ENCODE measurements around the gene TMEM259. TPM values are rescaled to one million over a fixed set of nuclear protein-coding genes. Genes with fewer than 3 reads are reported as not detected.

TMEM259 gene
- total and polyA plus RNA-seq, 2 of the 13 experiments (the other 11 are each of a cell fraction or from before 2014, with no cell fraction given): 64.7 to 164 TPM

GRCh38 chr19:1050989-1051788 lies 30.3 kb upstream of the TMEM259 start (continued):
- TF ChIP-seq, protein P1, sequence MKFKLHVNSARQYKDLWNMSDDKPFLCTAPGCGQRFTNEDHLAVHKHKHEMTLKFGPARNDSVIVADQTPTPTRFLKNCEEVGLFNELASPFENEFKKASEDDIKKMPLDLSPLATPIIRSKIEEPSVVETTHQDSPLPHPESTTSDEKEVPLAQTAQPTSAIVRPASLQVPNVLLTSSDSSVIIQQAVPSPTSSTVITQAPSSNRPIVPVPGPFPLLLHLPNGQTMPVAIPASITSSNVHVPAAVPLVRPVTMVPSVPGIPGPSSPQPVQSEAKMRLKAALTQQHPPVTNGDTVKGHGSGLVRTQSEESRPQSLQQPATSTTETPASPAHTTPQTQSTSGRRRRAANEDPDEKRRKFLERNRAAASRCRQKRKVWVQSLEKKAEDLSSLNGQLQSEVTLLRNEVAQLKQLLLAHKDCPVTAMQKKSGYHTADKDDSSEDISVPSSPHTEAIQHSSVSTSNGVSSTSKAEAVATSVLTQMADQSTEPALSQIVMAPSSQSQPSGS (CRISPR knock-in tag; IDR thresholded peaks at IDR 0.05): no peak
- TF ChIP-seq ESRRA (CRISPR knock-in tag; IDR thresholded peaks at IDR 0.05; ENCODE audit: low read depth): peak; percentile 77; the same call in 1 of the 2 replicates
- TF ChIP-seq ZNF737 (CRISPR knock-in tag; IDR thresholded peaks at IDR 0.05; ENCODE audit: borderline replicate concordance): no peak; the same call in 1 of the 2 replicates
- no peak for TF ChIP-seq PRMT3 (CRISPR knock-in tag; IDR thresholded peaks at IDR 0.05; ENCODE audit: borderline replicate concordance, low read depth)
- TF ChIP-seq ZNF879 (CRISPR knock-in tag; IDR thresholded peaks at IDR 0.05): peak; percentile 93; the same call in 1 of the 2 replicates
- TF ChIP-seq HES4 (CRISPR knock-in tag; IDR thresholded peaks at IDR 0.05; ENCODE audit: borderline replicate concordance): peak; percentile 66; the same call in 1 of the 2 replicates
- peak; percentile 71 for TF ChIP-seq ARNTL (CRISPR knock-in tag; IDR thresholded peaks at IDR 0.05)
- TF ChIP-seq TFDP1 (CRISPR knock-in tag; IDR thresholded peaks at IDR 0.05; ENCODE audit: borderline replicate concordance): peak; percentile 87
- no peak for TF ChIP-seq CEBPB (IDR thresholded peaks at IDR 0.05; ENCODE audit: borderline replicate concordance, low read depth, low read length)
- peak; percentile 77; the same call in 1 of the 2 replicates for TF ChIP-seq DMAP1 (CRISPR knock-in tag; IDR thresholded peaks at IDR 0.05)
- peak; percentile 72; the same call in 1 of the 2 replicates for TF ChIP-seq ZNF343 (CRISPR knock-in tag; IDR thresholded peaks at IDR 0.05)
- TF ChIP-seq SALL1 (CRISPR knock-in tag; IDR thresholded peaks at IDR 0.05): peak; percentile 92
- TF ChIP-seq, protein P2, sequence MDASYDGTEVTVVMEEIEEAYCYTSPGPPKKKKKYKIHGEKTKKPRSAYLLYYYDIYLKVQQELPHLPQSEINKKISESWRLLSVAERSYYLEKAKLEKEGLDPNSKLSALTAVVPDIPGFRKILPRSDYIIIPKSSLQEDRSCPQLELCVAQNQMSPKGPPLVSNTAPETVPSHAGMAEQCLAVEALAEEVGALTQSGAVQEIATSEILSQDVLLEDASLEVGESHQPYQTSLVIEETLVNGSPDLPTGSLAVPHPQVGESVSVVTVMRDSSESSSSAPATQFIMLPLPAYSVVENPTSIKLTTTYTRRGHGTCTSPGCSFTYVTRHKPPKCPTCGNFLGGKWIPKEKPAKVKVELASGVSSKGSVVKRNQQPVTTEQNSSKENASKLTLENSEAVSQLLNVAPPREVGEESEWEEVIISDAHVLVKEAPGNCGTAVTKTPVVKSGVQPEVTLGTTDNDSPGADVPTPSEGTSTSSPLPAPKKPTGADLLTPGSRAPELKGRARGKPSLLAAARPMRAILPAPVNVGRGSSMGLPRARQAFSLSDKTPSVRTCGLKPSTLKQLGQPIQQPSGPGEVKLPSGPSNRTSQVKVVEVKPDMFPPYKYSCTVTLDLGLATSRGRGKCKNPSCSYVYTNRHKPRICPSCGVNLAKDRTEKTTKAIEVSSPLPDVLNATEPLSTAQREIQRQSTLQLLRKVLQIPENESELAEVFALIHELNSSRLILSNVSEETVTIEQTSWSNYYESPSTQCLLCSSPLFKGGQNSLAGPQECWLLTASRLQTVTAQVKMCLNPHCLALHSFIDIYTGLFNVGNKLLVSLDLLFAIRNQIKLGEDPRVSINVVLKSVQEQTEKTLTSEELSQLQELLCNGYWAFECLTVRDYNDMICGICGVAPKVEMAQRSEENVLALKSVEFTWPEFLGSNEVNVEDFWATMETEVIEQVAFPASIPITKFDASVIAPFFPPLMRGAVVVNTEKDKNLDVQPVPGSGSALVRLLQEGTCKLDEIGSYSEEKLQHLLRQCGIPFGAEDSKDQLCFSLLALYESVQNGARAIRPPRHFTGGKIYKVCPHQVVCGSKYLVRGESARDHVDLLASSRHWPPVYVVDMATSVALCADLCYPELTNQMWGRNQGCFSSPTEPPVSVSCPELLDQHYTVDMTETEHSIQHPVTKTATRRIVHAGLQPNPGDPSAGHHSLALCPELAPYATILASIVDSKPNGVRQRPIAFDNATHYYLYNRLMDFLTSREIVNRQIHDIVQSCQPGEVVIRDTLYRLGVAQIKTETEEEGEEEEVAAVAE (CRISPR knock-in tag; IDR thresholded peaks at IDR 0.05; ENCODE audit: borderline replicate concordance): no peak; the same call in 1 of the 2 replicates
- TF ChIP-seq JUND (CRISPR knock-in tag; IDR thresholded peaks at IDR 0.05): no peak
- TF ChIP-seq ETV5 (CRISPR knock-in tag; IDR thresholded peaks at IDR 0.05; ENCODE audit: borderline replicate concordance): peak; percentile 58
- no peak for TF ChIP-seq ZNF496 (CRISPR knock-in tag; IDR thresholded peaks at IDR 0.05; ENCODE audit: insufficient replicate concordance)
- no peak for TF ChIP-seq THAP8 (CRISPR knock-in tag; IDR thresholded peaks at IDR 0.05; ENCODE audit: borderline replicate concordance)
- no peak; the same call in 1 of the 2 replicates for TF ChIP-seq RXRB (CRISPR knock-in tag; IDR thresholded peaks at IDR 0.05; ENCODE audit: borderline replicate concordance)
- no peak for TF ChIP-seq ZNF775 (CRISPR knock-in tag; IDR thresholded peaks at IDR 0.05; ENCODE audit: borderline replicate concordance)
- TF ChIP-seq EED (CRISPR knock-in tag; IDR thresholded peaks at IDR 0.05): no peak; the same call in 1 of the 2 replicates
- no peak for TF ChIP-seq ZNF337 (CRISPR knock-in tag; IDR thresholded peaks at IDR 0.05; ENCODE audit: borderline replicate concordance, low read depth)
- TF ChIP-seq TAF1 (CRISPR knock-in tag; IDR thresholded peaks at IDR 0.05): peak; percentile 63

Measured in HepG2 (cell line).